NT2/D1 (cell line): Measurements from ENCODE around the gene NAMPT.

Source experiments
- DNase-seq: peaks from one replicate; pipeline ENCODE4 v3.0.0-alpha.2; 2011; ENCODE audit warnings: low read depth, low spot score
- H3K27me3 ChIP-seq: 2 replicates; pipeline ENCODE4 v1.6.0; 2011; ENCODE audit warnings: mild to moderate bottlenecking; ENCODE audit not compliant: insufficient read length, insufficient read depth
- H3K36me3 ChIP-seq: 2 replicates; pipeline ENCODE4 v1.6.1; 2011; ENCODE audit warnings: mild to moderate bottlenecking, low read length, mixed read lengths; ENCODE audit not compliant: insufficient read depth, insufficient read length
- H3K4me1 ChIP-seq: 2 replicates; pipeline ENCODE4 v1.5.1; 2011; ENCODE audit not compliant: insufficient read depth, insufficient read length
- H3K4me3 ChIP-seq: 2 replicates; pipeline ENCODE4 v1.5.1; 2011; ENCODE audit warnings: low read depth; ENCODE audit not compliant: insufficient read length
- H3K9ac ChIP-seq: 2 replicates; pipeline ENCODE4 v1.6.0; 2011; ENCODE audit warnings: low read depth; ENCODE audit not compliant: insufficient read length
- H3K9me3 ChIP-seq: 2 replicates; pipeline ENCODE4 v1.5.1; 2011; ENCODE audit warnings: mild to moderate bottlenecking, low read length; ENCODE audit not compliant: insufficient read depth
- SUZ12 ChIP-seq: IDR thresholded peaks from 2 replicates; pipeline ENCODE4 v1.6.1; 2011; ENCODE audit not compliant: insufficient read length, insufficient read depth; ENCODE audit errors: extremely low read depth
- YY1 ChIP-seq: IDR thresholded peaks from 2 replicates; pipeline ENCODE4 v1.6.1; 2011; ENCODE audit not compliant: insufficient read length, insufficient read depth
- ZNF274 ChIP-seq: IDR thresholded peaks from 2 replicates; pipeline ENCODE4 v1.6.1; 2011; ENCODE audit warnings: mild to moderate bottlenecking, low read depth, low read length

The NAMPT gene

DNA sequence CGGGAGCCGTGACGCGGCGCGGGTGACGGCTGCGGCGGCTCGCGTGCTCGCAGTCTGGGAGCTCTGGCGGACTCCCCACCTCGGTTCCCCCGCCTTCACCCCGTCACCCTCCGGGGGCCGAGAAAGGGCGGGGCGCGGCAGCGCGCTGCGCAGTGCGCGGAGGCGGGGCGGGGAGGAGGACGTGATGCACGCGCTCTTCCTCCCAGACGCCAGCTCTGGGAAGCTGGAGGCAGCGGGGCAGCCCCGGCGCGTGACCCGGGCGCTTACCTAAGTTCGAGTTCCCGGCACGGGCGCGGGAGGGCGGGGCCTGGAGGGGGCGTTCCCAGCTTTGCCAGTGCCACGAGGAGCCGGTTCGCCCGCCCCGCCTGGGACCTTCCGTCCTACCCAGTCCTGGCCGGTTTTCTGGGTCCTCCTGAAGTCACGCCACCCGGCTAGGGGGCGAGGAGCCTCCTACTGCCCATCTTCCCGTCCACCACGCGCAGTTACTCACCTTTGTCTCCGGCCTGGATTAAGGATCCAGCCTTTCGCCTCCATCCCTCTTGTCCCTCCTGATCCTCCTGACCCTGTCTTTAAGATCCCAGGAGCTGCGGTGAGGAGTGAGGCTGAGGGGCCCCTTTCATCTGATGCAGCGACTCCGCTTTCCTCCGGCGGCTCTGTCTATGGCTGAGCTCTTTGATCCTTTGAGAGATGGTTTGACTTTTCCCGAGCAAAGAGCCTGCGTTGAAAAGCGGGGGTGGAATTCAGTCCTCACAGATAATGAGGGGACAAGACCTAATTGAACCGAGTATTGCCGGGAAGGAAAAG is 470 bp upstream of the NAMPT start:
- Histone ChIP-seq H3K27me3 (no peaks in the 10 kb centered on the region), H3K36me3 (no peaks in the 10 kb centered on the region), H3K4me1 (no peaks in the 10 kb centered on the region), H3K4me3 (peak overlapping the region; percentile 54), H3K9me3 (no peaks in the 10 kb centered on the region), H3K9ac (peak overlapping the region; percentile 82)
- TF ChIP-seq YY1 (no peak), SUZ12 (no peak), ZNF274 (no peak)
- peak; percentile 97 for DNase-seq

DNA sequence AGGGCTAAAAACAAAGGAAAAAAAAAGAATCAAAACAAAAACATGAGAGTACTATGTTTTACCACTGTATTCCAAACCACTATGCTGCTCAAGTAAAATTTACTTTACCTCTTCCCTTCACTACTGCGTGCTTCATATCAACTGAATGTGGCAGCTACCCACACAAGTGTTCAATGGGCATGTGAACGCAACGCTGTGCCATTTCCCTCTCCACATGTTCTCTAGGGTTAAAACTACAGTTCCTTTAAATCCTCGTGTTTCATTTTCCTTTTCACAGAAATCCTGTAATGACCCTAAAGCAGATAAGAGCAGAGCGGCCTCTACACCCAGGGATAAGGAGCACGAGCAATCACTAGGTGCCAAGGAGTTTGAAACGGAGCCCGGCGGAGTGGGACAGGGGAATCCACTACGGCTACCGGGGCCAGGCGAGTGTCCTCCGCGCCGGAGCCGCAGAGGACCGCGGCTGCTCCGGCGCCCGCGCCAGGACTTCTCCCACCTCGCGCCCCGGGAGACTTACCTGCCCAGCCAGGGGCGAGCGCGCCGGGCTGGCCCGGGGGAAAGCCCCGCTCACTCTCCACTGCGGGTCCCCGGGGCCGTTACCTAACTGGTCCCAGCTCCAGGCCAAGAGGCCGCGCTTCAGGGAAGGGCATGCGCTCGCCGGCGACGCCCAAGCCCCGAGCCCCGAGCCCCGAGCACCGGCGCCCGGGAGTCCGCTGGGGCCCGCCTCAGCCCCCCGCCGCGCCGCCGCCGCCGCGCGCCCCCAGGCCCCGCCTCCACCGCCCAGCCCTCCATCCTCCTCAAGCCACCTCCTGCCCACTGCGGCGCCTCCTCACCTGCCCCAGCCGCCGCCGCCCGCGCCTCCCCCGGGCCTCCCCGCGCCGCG is 711 bp downstream of the NAMPT start:
- peaks cover 4% of the 10 kb centered on the region for H3K36me3 ChIP-seq
- TF ChIP-seq YY1 (no peak), SUZ12 (no peak), ZNF274 (no peak)
- no peaks in the 10 kb centered on the region for H3K4me1 ChIP-seq
- no peaks in the 10 kb centered on the region for H3K9me3 ChIP-seq
- H3K27me3 ChIP-seq = no peaks in the 10 kb centered on the region
- DNase-seq = no peak
- H3K9ac ChIP-seq = peak overlapping the region; percentile 87
- peak overlapping the region; percentile 83 for H3K4me3 ChIP-seq

DNA sequence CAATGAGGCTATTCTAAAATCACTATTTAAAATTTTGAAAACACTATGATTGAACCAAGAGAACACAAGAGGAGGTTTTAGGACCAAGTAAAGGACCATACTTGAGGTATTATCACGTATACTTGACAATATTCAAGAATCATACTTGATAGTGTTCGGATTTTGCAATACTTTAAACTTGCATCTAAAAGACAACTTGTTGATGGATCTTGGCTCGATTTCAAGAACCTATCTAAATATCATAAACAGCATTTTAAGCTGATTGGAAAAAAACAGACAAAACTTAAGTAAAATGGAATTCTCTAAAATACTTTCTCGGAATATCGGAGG is 1.3 kb downstream of the NAMPT start:
- no peaks in the 10 kb centered on the region for H3K27me3 ChIP-seq
- no peaks in the 10 kb centered on the region for H3K9me3 ChIP-seq
- no peak for TF ChIP-seq YY1
- no peak for TF ChIP-seq ZNF274
- TF ChIP-seq SUZ12 = no peak
- peak overlapping the region; percentile 83 for H3K4me3 ChIP-seq
- H3K9ac ChIP-seq = peak overlapping the region; percentile 87
- DNase-seq = no peak
- H3K36me3 ChIP-seq = peaks cover 4% of the 10 kb centered on the region
- H3K4me1 ChIP-seq = no peaks in the 10 kb centered on the region

DNA sequence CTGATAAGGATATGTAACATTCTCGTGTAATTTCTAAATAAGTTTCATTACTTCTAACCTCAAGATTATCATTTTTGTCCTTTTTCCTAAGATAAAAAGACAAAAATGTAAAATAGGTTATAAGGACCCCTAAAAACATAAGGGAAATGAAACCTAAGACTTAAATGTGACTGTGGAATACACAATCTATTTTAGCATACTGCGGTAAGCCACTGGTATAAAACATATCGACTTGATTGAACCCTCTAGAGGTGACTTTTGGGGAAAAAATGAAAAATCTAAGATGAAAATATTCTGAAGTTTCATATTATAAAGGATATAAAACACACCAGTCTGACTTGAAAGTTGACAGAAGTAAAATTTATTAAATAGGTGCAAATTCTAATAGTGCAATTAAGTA is 1.9 kb downstream of the NAMPT start:
- Histone ChIP-seq H3K4me1 (no peaks in the 10 kb centered on the region), H3K27me3 (no peaks in the 10 kb centered on the region), H3K9me3 (no peaks in the 10 kb centered on the region), H3K9ac (no peak overlapping the region), H3K36me3 (peaks cover 4% of the 10 kb centered on the region), H3K4me3 (no peak overlapping the region)
- no peak for TF ChIP-seq ZNF274
- TF ChIP-seq SUZ12 = no peak
- no peak for TF ChIP-seq YY1
- no peak for DNase-seq

DNA sequence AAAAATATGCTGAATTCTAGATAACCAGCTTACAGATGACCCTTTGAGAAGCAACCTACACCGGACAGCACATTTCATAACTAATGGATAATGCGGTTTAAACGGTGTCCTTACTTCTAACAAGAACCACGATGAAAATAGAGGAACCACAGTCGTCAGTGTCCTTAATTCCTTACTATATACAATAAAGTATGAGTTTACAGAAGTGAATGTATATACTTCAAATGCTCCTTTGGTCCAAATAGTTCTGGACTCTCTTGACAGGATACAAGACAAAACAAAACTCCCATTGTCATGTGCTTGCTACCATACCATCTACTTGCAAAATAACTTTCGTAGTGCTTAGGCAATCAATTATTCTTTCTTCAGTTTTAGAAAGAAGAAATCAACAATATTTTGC is 2.4 kb downstream of the NAMPT start:
- Histone ChIP-seq H3K27me3 (no peaks in the 10 kb centered on the region), H3K9me3 (no peaks in the 10 kb centered on the region), H3K4me1 (no peaks in the 10 kb centered on the region), H3K9ac (no peak overlapping the region), H3K36me3 (peaks cover 6% of the 10 kb centered on the region), H3K4me3 (no peak overlapping the region)
- TF ChIP-seq ZNF274 (no peak), YY1 (no peak), SUZ12 (no peak)
- no peak for DNase-seq

DNA sequence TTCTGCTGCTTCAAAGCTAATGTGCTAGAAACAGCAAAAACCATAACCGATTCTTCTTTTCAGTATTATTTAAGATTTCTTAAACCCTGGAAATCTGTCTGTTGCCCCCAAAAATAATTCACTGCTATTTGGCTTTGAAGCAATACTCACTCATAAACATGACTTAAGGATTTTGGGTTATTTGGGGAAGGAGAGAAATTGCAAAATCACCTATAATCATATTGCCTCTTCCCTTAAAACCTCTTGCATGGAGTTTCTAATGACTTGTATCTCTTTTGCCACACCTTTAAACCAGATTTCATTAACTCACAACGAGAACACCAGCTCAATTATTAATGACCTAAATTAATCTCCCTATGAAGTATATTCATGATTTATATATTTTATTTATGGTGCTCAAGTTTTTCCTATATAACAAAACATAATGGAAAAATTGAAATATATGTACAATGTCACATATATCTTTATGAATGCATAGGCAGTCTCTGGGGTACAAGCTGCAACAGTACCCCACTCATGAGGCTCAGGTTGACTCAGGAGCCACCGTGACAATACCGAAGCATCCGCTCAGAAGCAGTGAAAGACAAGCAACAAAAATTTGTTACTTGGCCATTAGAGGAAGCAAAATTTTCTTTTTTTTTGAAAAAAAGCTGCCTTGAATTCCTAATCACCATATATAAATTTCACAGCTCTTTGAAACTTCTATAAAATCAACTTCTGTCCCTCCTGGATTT is 3.0 kb downstream of the NAMPT start:
- Histone ChIP-seq H3K36me3 (peaks cover 10% of the 10 kb centered on the region), H3K9ac (no peak overlapping the region), H3K4me1 (no peaks in the 10 kb centered on the region), H3K27me3 (no peaks in the 10 kb centered on the region), H3K4me3 (no peak overlapping the region), H3K9me3 (no peaks in the 10 kb centered on the region)
- no peak for DNase-seq
- TF ChIP-seq SUZ12 = no peak
- TF ChIP-seq YY1 = no peak
- no peak for TF ChIP-seq ZNF274

DNA sequence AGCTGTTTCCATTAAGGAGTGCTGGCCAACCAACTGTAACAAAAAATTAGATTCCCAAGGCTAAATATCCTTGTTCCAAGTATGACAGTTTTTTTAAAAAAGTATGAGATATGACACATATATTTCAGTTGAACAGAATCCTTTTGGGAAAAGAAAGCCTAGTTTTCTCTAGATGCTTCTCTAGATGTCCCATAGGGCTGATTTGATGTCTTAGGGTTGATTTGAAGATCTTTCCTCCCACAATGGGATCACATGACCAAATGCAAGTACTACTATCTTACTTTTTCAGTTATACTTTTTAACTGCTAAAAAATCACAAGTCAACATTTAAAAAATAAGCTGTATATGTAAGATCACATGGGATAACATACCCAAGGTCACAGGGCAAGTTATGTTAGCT is 3.7 kb downstream of the NAMPT start:
- TF ChIP-seq SUZ12 (no peak), ZNF274 (no peak), YY1 (no peak)
- Histone ChIP-seq H3K9ac (no peak overlapping the region), H3K27me3 (no peaks in the 10 kb centered on the region), H3K4me1 (no peaks in the 10 kb centered on the region), H3K36me3 (peaks cover 15% of the 10 kb centered on the region), H3K4me3 (no peak overlapping the region), H3K9me3 (no peaks in the 10 kb centered on the region)
- DNase-seq = no peak
